Measurements from ENCODE around the gene TXNDC8.
"Not testable (repeated sequence)": the region's sequence is repeated elsewhere in the genome, so short reads cannot be mapped to it uniquely, and the experiment has no call there.

TXNDC8 gene

DNA sequence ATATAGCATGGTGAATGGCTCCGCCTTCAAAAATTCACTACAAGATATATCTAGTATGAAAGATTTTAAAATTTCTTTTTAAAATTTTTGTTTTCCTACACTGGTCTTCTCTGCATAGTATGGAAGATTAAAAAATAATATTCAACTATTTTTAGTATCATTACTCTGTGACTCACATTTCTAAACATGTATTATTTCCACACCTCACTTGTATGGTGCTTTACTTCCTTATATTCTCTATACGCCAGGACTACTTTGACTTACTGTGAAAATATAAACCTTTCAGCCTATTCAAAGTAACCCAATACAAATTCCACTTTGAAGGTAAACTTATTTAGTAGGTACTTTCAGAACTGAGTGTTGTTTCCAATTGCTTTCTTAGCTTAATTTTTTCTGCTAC, 26.8 kb upstream of the TXNDC8 start:
- ATAC-seq: no peak
- TF ChIP-seq ZNF8 (CRISPR knock-in tag; IDR thresholded peaks at IDR 0.05) (no peak), PPARA (CRISPR knock-in tag; IDR thresholded peaks at IDR 0.05; ENCODE audit: borderline replicate concordance) (no peak), RARB (CRISPR knock-in tag; IDR thresholded peaks at IDR 0.05) (no peak), ARNTL (CRISPR knock-in tag; IDR thresholded peaks at IDR 0.05; ENCODE audit: borderline replicate concordance, low read depth) (no peak), ZFP3 (CRISPR knock-in tag; IDR thresholded peaks at IDR 0.05) (no peak), ZC3H10 (CRISPR knock-in tag; IDR thresholded peaks at IDR 0.05) (no peak), CSDC2 (CRISPR knock-in tag; IDR thresholded peaks at IDR 0.05) (no peak), ZNF70 (CRISPR knock-in tag; IDR thresholded peaks at IDR 0.05) (no peak), ISL1 (CRISPR knock-in tag; IDR thresholded peaks at IDR 0.05) (no peak), TOX (CRISPR knock-in tag; IDR thresholded peaks at IDR 0.05; ENCODE audit: borderline replicate concordance) (no peak), ZNF565 (CRISPR knock-in tag; conservative IDR thresholded peaks at IDR 0.05; ENCODE audit: low read depth) (no peak)
- TF ChIP-seq, protein P1, sequence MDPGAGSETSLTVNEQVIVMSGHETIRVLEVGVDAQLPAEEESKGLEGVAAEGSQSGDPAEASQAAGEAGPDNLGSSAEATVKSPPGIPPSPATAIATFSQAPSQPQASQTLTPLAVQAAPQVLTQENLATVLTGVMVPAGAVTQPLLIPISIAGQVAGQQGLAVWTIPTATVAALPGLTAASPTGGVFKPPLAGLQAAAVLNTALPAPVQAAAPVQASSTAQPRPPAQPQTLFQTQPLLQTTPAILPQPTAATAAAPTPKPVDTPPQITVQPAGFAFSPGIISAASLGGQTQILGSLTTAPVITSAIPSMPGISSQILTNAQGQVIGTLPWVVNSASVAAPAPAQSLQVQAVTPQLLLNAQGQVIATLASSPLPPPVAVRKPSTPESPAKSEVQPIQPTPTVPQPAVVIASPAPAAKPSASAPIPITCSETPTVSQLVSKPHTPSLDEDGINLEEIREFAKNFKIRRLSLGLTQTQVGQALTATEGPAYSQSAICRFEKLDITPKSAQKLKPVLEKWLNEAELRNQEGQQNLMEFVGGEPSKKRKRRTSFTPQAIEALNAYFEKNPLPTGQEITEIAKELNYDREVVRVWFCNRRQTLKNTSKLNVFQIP (CRISPR knock-in tag; IDR thresholded peaks at IDR 0.05; ENCODE audit: borderline replicate concordance, low read depth): no peak
- TF ChIP-seq, protein P2, sequence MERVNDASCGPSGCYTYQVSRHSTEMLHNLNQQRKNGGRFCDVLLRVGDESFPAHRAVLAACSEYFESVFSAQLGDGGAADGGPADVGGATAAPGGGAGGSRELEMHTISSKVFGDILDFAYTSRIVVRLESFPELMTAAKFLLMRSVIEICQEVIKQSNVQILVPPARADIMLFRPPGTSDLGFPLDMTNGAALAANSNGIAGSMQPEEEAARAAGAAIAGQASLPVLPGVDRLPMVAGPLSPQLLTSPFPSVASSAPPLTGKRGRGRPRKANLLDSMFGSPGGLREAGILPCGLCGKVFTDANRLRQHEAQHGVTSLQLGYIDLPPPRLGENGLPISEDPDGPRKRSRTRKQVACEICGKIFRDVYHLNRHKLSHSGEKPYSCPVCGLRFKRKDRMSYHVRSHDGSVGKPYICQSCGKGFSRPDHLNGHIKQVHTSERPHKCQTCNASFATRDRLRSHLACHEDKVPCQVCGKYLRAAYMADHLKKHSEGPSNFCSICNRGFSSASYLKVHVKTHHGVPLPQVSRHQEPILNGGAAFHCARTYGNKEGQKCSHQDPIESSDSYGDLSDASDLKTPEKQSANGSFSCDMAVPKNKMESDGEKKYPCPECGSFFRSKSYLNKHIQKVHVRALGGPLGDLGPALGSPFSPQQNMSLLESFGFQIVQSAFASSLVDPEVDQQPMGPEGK (CRISPR knock-in tag; IDR thresholded peaks at IDR 0.05; ENCODE audit: borderline replicate concordance): no peak

DNA sequence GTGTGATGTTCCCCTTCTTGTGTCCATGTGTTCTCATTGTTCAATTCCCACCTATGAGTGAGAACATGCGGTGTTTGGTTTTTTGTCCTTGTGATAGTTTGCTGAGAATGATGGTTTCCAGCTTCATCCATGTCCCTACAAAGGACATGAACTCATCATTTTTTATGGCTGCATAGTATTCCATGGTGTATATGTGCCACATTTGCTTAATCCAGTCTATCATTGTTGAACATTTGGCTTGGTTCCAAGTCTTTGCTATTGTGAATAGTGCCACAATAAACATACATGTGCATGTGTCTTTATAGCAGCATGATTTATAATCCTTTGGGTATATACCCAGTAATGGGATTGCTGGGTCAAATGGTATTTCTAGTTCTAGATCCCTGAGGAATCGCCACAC, 21.3 kb upstream of the TXNDC8 start:
- not testable (repeated sequence) for ATAC-seq

DNA sequence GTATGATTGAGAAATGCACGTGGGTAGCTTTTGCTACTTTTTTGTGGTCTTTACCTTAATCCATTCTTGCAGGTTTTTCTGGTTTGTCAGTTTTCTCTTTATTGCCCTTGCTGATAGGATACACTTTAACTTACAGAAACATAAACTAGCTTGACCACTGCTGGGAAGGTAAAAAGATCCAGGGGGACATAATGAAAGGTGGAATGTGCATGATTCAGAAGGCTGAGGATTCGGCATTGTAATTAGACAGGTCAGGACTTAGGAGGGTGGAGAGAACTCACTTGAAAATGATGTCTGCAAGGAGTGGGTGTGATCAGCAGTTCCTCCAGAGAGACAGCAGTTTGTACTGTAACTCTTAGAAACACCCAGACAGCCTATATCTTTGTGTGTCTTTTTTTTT, 19.8 kb upstream of the TXNDC8 start:
- no peak for TF ChIP-seq ZC3H10 (CRISPR knock-in tag; IDR thresholded peaks at IDR 0.05)
- no peak for TF ChIP-seq CSDC2 (CRISPR knock-in tag; IDR thresholded peaks at IDR 0.05)
- no peak for TF ChIP-seq TOX (CRISPR knock-in tag; IDR thresholded peaks at IDR 0.05; ENCODE audit: borderline replicate concordance)
- no peak for TF ChIP-seq PPARA (CRISPR knock-in tag; IDR thresholded peaks at IDR 0.05; ENCODE audit: borderline replicate concordance)
- TF ChIP-seq, protein P2 (CRISPR knock-in tag; IDR thresholded peaks at IDR 0.05; ENCODE audit: borderline replicate concordance): no peak
- TF ChIP-seq OSR1 (CRISPR knock-in tag; IDR thresholded peaks at IDR 0.05): no peak
- no peak for TF ChIP-seq RARB (CRISPR knock-in tag; IDR thresholded peaks at IDR 0.05)
- no peak for ATAC-seq

DNA sequence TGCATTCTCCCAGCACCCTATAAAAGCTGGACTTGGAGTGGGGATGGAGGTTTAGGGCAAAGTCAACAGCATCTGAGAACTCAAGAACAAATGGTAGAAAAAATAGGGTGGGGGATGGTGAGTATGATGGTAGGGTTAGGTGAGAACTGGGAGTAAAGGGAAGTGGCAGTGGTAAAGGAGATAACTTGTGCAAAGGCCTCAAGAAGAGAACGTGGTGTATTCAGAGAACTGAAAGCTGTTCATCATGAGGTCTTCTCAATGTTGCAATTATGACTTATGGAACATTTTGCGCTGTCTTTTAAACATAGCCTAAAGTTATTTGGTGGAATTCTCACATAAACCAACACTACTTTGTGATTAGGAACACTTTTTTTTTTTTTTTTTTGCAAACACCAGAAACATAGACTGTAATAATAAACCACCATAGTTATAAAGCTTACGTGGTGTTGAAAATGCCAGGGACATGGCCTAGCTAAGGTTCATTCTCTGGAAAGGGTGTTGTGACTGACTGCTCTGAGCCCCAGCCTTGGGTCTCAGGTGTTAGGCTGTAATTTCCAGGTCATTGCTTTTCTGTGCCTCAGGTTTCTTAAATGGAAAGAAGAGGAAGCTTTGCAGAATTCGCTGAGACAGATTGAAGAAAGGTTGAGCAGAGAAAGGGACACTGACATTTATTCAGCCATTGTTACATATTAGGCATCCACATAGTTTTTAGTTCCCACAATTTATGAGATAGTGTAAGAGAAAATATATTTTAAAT, 19.2 kb upstream of the TXNDC8 start:
- TF ChIP-seq ZFP30 (CRISPR knock-in tag; IDR thresholded peaks at IDR 0.05): no peak
- TF ChIP-seq, protein P3, sequence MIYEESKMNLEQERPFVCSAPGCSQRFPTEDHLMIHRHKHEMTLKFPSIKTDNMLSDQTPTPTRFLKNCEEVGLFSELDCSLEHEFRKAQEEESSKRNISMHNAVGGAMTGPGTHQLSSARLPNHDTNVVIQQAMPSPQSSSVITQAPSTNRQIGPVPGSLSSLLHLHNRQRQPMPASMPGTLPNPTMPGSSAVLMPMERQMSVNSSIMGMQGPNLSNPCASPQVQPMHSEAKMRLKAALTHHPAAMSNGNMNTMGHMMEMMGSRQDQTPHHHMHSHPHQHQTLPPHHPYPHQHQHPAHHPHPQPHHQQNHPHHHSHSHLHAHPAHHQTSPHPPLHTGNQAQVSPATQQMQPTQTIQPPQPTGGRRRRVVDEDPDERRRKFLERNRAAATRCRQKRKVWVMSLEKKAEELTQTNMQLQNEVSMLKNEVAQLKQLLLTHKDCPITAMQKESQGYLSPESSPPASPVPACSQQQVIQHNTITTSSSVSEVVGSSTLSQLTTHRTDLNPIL (CRISPR knock-in tag; IDR thresholded peaks at IDR 0.05; ENCODE audit: low read depth): no peak
- TF ChIP-seq ZNF565 (CRISPR knock-in tag; conservative IDR thresholded peaks at IDR 0.05; ENCODE audit: low read depth): no peak
- no peak for ATAC-seq

DNA sequence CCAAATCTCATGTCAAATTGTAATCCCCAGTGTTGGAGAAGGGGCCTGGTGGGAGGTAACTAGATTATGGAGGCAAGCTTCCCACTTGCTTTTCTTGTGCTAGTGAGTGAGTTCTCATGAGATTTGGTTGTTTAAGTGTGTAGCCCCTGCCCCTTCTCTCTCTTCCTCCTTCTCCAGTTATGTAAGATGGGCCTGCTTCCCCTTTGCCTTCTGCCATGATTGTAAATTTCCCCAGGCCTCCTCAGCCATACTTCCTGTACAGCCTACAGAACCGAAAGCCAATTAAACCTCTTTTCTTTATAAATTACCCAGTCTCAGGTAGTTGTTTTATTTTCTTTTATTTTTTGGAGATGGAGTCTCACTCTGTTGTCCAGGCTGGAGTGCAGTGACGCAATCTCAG, 18.2 kb upstream of the TXNDC8 start:
- no peak for ATAC-seq
- TF ChIP-seq, protein P3 (CRISPR knock-in tag; IDR thresholded peaks at IDR 0.05; ENCODE audit: low read depth): no peak
- TF ChIP-seq PPARA (CRISPR knock-in tag; IDR thresholded peaks at IDR 0.05; ENCODE audit: borderline replicate concordance): no peak
- TF ChIP-seq ZFP30 (CRISPR knock-in tag; IDR thresholded peaks at IDR 0.05): no peak
- TF ChIP-seq ZNF565 (CRISPR knock-in tag; conservative IDR thresholded peaks at IDR 0.05; ENCODE audit: low read depth): no peak
- no peak for TF ChIP-seq ZC3H10 (CRISPR knock-in tag; IDR thresholded peaks at IDR 0.05)
- no peak for TF ChIP-seq OSR1 (CRISPR knock-in tag; IDR thresholded peaks at IDR 0.05)
- TF ChIP-seq ZNF8 (CRISPR knock-in tag; IDR thresholded peaks at IDR 0.05): no peak
- TF ChIP-seq ZNF70 (CRISPR knock-in tag; IDR thresholded peaks at IDR 0.05): no peak
- TF ChIP-seq ISL1 (CRISPR knock-in tag; IDR thresholded peaks at IDR 0.05): no peak
- no peak for TF ChIP-seq GLIS3 (CRISPR knock-in tag; IDR thresholded peaks at IDR 0.05)
- no peak for TF ChIP-seq TOX (CRISPR knock-in tag; IDR thresholded peaks at IDR 0.05; ENCODE audit: borderline replicate concordance)
- no peak for TF ChIP-seq ZFP3 (CRISPR knock-in tag; IDR thresholded peaks at IDR 0.05)
- TF ChIP-seq SNAI2 (CRISPR knock-in tag; IDR thresholded peaks at IDR 0.05): no peak
- TF ChIP-seq, protein P2 (CRISPR knock-in tag; IDR thresholded peaks at IDR 0.05; ENCODE audit: borderline replicate concordance): no peak
